GM12878 (cell line): Measurements from ENCODE around the gene BAG3. TPM values are rescaled to one million over a fixed set of nuclear protein-coding genes. Genes with fewer than 3 reads are reported as not detected.
A peak's percentile ranks its signal among the peaks of the same experiment; 100 is the strongest.

Experiments used
- ATAC-seq: fragments of 200-7000 bp; cut with Tn5 transposase; 3 replicates; pipeline ENCODE4 v1.9.1; 2020; ENCODE audit warnings: mild to moderate bottlenecking, moderate library complexity
- BruUV-seq: library from RNA; stranded (reverse); fragments of 400-500 nt; replicated peaks from 2 replicates; lab custom pipeline; 2021; lab: Mats Ljungman, UMichigan
- CTCF ChIA-PET: fragments of 300-600 bp; sonication (Branson Sonifier 250); formaldehyde crosslinking; extraction: SDS; loops from one replicate; lab custom pipeline; 2021; ENCODE audit warnings: inconsistent platforms; lab: Yijun Ruan, JAX
- POLR2A ChIA-PET: fragments of 350-600 bp; formaldehyde crosslinking; extraction: SDS; loops from one replicate; lab custom pipeline; 2021; ENCODE audit warnings: inconsistent platforms; lab: Charles Lee
- RAD21 ChIA-PET: fragments of 300-600 bp; sonication (Branson Sonifier 250); formaldehyde crosslinking; loops from one replicate; lab custom pipeline; 2023; ENCODE audit warnings: antibody characterized with exemption; ENCODE audit not compliant: unreplicated experiment; lab: Charles Lee
- SMC1A ChIA-PET: fragments of 300-600 bp; sonication (Branson Sonifier 250); formaldehyde crosslinking; loops from one replicate; lab custom pipeline; 2023; ENCODE audit not compliant: unreplicated experiment, uncharacterized antibody; lab: Charles Lee
- DNase-seq: peaks from one replicate; pipeline ENCODE4 v3.0.0-alpha.2; 2011; ENCODE audit warnings: low read depth, low spot score
- FAIRE-seq: peaks from 3 replicates; lab custom pipeline; 2011; peaks lifted over from hg19 to GRCh38; lab: Jason Lieb, UNC
- H2AFZ ChIP-seq: 2 replicates; pipeline ENCODE4 v1.6.0; 2011; ENCODE audit warnings: low read depth, low read length, control low read depth; ENCODE audit not compliant: control insufficient read depth
- H3K27ac ChIP-seq: 2 replicates; pipeline ENCODE4 v1.5.1; 2011; ENCODE audit warnings: control low read depth; ENCODE audit not compliant: control insufficient read depth, insufficient read depth
- H3K27me3 ChIP-seq, 2 experiments: replicated peaks in 1 of 2; 2 replicates each; pipeline versions ENCODE4 v1.6.0 to v1.6.1; 2011; ENCODE audit warnings: low read length in 1 of 2; ENCODE audit not compliant: control insufficient read depth in 2 of 2, insufficient read depth in 2 of 2
- H3K36me3 ChIP-seq, 2 experiments: 2 replicates each; pipeline ENCODE4 v1.5.1; 2011; ENCODE audit warnings: low read length in 1 of 2; ENCODE audit not compliant: control insufficient read depth in 2 of 2, insufficient read depth in 2 of 2
- H3K4me1 ChIP-seq: 2 replicates; pipeline ENCODE4 v1.6.1; 2011; ENCODE audit warnings: mild to moderate bottlenecking, low read length, moderate library complexity, mixed read lengths; ENCODE audit not compliant: control insufficient read depth, insufficient read depth
- H3K4me2 ChIP-seq: 2 replicates; pipeline ENCODE4 v1.6.0; 2011; ENCODE audit warnings: control low read depth; ENCODE audit not compliant: control insufficient read depth, insufficient read depth
- H3K4me3 ChIP-seq: fragments of 200-600 bp; sonication (generic); 2 replicates; pipeline ENCODE4 v1.5.1; 2016
- H3K79me2 ChIP-seq: 2 replicates; pipeline ENCODE4 v1.6.0; 2011; ENCODE audit warnings: low read length; ENCODE audit not compliant: control insufficient read depth, insufficient read depth
- H3K9ac ChIP-seq: 2 replicates; pipeline ENCODE4 v1.8.0; 2011; ENCODE audit warnings: low read length, control low read depth, mixed read lengths; ENCODE audit not compliant: control insufficient read depth, insufficient read depth
- H3K9me3 ChIP-seq: replicated peaks from 3 replicates; pipeline ENCODE4 v1.5.1; 2011; ENCODE audit warnings: mild to moderate bottlenecking, low read length; ENCODE audit not compliant: control insufficient read depth, insufficient read depth
- H4K20me1 ChIP-seq: 2 replicates; pipeline ENCODE4 v1.6.0; 2011; ENCODE audit not compliant: control insufficient read depth, insufficient read depth
- ATF3 ChIP-seq: IDR thresholded peaks from 2 replicates; pipeline ENCODE4 v1.6.1; 2011; ENCODE audit warnings: low read depth, mild to moderate bottlenecking, low read length, moderate library complexity, borderline replicate concordance; ENCODE audit errors: extremely low read depth
- ATF7 ChIP-seq: fragments of 450-650 bp; IDR thresholded peaks from 2 replicates; pipeline ENCODE4 v1.6.1; 2016; ENCODE audit warnings: low read depth, mild to moderate bottlenecking
- CTCF ChIP-seq, 3 experiments: IDR thresholded peaks in 2 of 3; conservative IDR thresholded peaks in 1 of 3; 2 replicates each; pipeline ENCODE4 v1.5.1; 2011; ENCODE audit warnings: low read depth in 3 of 3, low read length in 3 of 3, mild to moderate bottlenecking in 3 of 3, control low read depth in 2 of 3, moderate library complexity in 2 of 3, inconsistent platforms in 1 of 3, mixed read lengths in 1 of 3; ENCODE audit not compliant: control insufficient read depth in 2 of 3, insufficient read depth in 1 of 3; ENCODE audit errors: extremely low read depth in 1 of 3
- ESRRA ChIP-seq: IDR thresholded peaks from 2 replicates; pipeline ENCODE4 v1.6.1; 2012; ENCODE audit warnings: mild to moderate bottlenecking, low read length, improper control_type of control experiment
- IKZF1 ChIP-seq: fragments of 450-650 bp; conservative IDR thresholded peaks from 2 replicates; pipeline ENCODE4 v1.6.1; 2017; ENCODE audit warnings: antibody characterized with exemption, mild to moderate bottlenecking
- IKZF2 ChIP-seq, 2 experiments: fragments of 450-650 bp; IDR thresholded peaks; 2 replicates each; pipeline ENCODE4 v1.6.1; 2017; ENCODE audit warnings: mild to moderate bottlenecking in 2 of 2, moderate library complexity in 2 of 2
- JUND ChIP-seq: IDR thresholded peaks from 2 replicates; pipeline ENCODE4 v1.6.1; 2012; ENCODE audit warnings: low read depth, mild to moderate bottlenecking, low read length, improper control_type of control experiment, moderate library complexity
- LARP7 ChIP-seq: fragments of 450-650 bp; IDR thresholded peaks from 2 replicates; pipeline ENCODE4 v1.6.1; 2017; ENCODE audit warnings: mild to moderate bottlenecking
- MLLT1 ChIP-seq: fragments of 450-650 bp; IDR thresholded peaks from 2 replicates; pipeline ENCODE4 v1.6.1; 2016; ENCODE audit warnings: mild to moderate bottlenecking
- PML ChIP-seq: IDR thresholded peaks from 2 replicates; pipeline ENCODE4 v1.6.1; 2012; ENCODE audit warnings: low read length, inconsistent platforms
- POU2F2 ChIP-seq: IDR thresholded peaks from 3 replicates; pipeline ENCODE4 v1.6.1; 2011; ENCODE audit warnings: low read depth, mild to moderate bottlenecking, low read length, borderline replicate concordance
- RAD21 ChIP-seq: IDR thresholded peaks from 2 replicates; pipeline ENCODE4 v1.6.1; 2011; ENCODE audit warnings: mild to moderate bottlenecking, low read depth, low read length, moderate library complexity; ENCODE audit not compliant: insufficient read depth
- SMC3 ChIP-seq: IDR thresholded peaks from 2 replicates; pipeline ENCODE4 v1.6.1; 2011; ENCODE audit warnings: low read length, improper control_type of control experiment, borderline replicate concordance
- SPI1 ChIP-seq: IDR thresholded peaks from 2 replicates; pipeline ENCODE4 v1.6.1; 2011; ENCODE audit warnings: low read depth, mild to moderate bottlenecking, low read length, moderate library complexity, borderline replicate concordance; ENCODE audit not compliant: insufficient read depth
- SUZ12 ChIP-seq: fragments of 200-600 bp; sonication (generic); IDR thresholded peaks from one replicate; pipeline ENCODE4 v1.6.1; 2018; ENCODE audit warnings: antibody characterized with exemption, mild to moderate bottlenecking; ENCODE audit not compliant: unreplicated experiment
- ZNF207 ChIP-seq: fragments of 450-650 bp; IDR thresholded peaks from 2 replicates; pipeline ENCODE4 v1.6.1; 2014; ENCODE audit warnings: antibody characterized with exemption, mild to moderate bottlenecking, borderline replicate concordance
- ZNF274 ChIP-seq: IDR thresholded peaks from one replicate; pipeline ENCODE4 v1.8.0; 2011; ENCODE audit not compliant: insufficient read length, insufficient read depth
- WGBS: methylation state at CpG from one replicate; pipeline ENCODE4 v1.1.6; 2016; ENCODE audit warnings: low lambda C conversion rate; ENCODE audit not compliant: insufficient replicate concordance, insufficient coverage; ENCODE audit errors: missing lambda C conversion rate; 5-methylcytosine and 5-hydroxymethylcytosine counted together
- in situ Hi-C: fragments of 300-500 bp; cut with MboI; formaldehyde crosslinking; loops from 9 replicates; pipeline ENCODE4 v1.14.3; 2018; ENCODE audit warnings: mixed read lengths
- intact Hi-C: fragments of 100-400 bp; cut with micrococcal nuclease; formaldehyde crosslinking; loops from one replicate; pipeline ENCODE4 v1.14.2; 2022; ENCODE audit not compliant: unreplicated experiment
- polyA plus RNA-seq, 11 experiments: library from polyadenylated mRNA; depleted of rRNA in 4 of 11; unstranded in 6 of 11; stranded (reverse) in 5 of 11; fragments of >200 nt; fragmentation: Nextera tagmentation in 4 of 11; fragmentation: Illumina TruSeq in 1 of 11; extraction: Ambion mirVana in 4 of 11; extraction: Trizol in 1 of 11; gene quantifications; 1 replicate in 1 of 11; 2 replicates in 10 of 11; pipeline versions ENCODE4 v1.2.1 to v1.2.3, GENCODE V29; 2011 to 2016; ENCODE audit warnings: inconsistent platforms in 2 of 11, missing spikeins in 2 of 11, low read depth in 1 of 11
- total RNA-seq, 4 experiments: library from RNA; depleted of rRNA in 3 of 4; stranded (reverse); fragments of >200 nt in 3 of 4; fragmentation: Illumina TruSeq in 1 of 4; extraction: Trizol in 1 of 4; gene quantifications; 2 replicates each; pipeline versions ENCODE4 v1.2.1 to v1.2.3, GENCODE V29; 2013 to 2021

BAG3 gene
- total and polyA plus RNA-seq, 10 of the 15 experiments (the other 5 are each of a cell fraction or from before 2014, with no cell fraction given), result 0.71 to 14.1 (median 4.3) TPM

- TF ChIP-seq SUZ12 (no peak), PML (no peak)
Measured at GRCh38 chr10:119680650-119681081, 29.5 kb downstream of the BAG3 start (continued).

- no peak overlapping the region for H3K9ac ChIP-seq
- 30% methylated on average over 24 of the region's 24 CpGs for WGBS
- intact Hi-C loops (loop anchor here (1.0 to 5.0 kb wide), 5 partner anchors 18 to 651 kb away; no protein-coding TSS in a partner anchor), in situ Hi-C loops (loop anchor here (10.0 kb wide), 1 partner anchor 648 kb away; no protein-coding TSS in a partner anchor)
- H3K4me2 ChIP-seq, result 0 out of 2 replicates have a peak overlapping the region, but pooled peaks have one; percentile 10
- H3K79me2 ChIP-seq, result no peaks in the 10 kb centered on the region
- no TSS peak for BruUV-seq
- no peaks in the 10 kb centered on the region for H3K36me3 ChIP-seq
- H3K9me3 ChIP-seq, result no peaks in the 10 kb centered on the region
- H3K4me3 ChIP-seq, result no peak overlapping the region
- no peaks in the 10 kb centered on the region for H3K4me1 ChIP-seq
- DNase-seq (no peak), FAIRE-seq (no peak), ATAC-seq (peak; percentile 87)
- H2AFZ ChIP-seq, result no peak overlapping the region; the same call in 1 of the 2 replicates
- ChIA-PET POLR2A (interaction anchor here (0.6 to 3.0 kb wide), 10 partner anchors 18 to 1062 kb away, joined by 3 to 19 read pairs (median 4); partner anchors contain the start of gene INPP5F), SMC1A (interaction anchor here (0.7 to 10.6 kb wide), 52 partner anchors 7 to 650 kb away, joined by 3 to 211 read pairs (median 6); partner anchors contain the start of genes BAG3, INPP5F and MCMBP), RAD21 (interaction anchor here (0.6 to 7.3 kb wide), 31 partner anchors 11 to 651 kb away, joined by 3 to 144 read pairs (median 5); partner anchors contain the start of genes INPP5F and MCMBP), CTCF (interaction anchor here (0.6 to 9.4 kb wide), 70 partner anchors 8 to 651 kb away, joined by 3 to 276 read pairs (median 6); partner anchors contain the start of genes INPP5F, MCMBP and RGS10)
- H3K27ac ChIP-seq, result no peak overlapping the region
- H3K27me3 ChIP-seq, result no peaks in the 10 kb centered on the region
- no peaks in the 10 kb centered on the region for H4K20me1 ChIP-seq
- 0 out of 2 replicates have a peak, but pooled peaks have one; percentile 16 for TF ChIP-seq ATF7
- peak; percentile 31; the same call in 1 of the 2 replicates for TF ChIP-seq IKZF1
- TF ChIP-seq ZNF274, result no peak
- no peak for TF ChIP-seq POU2F2
- 0 out of 2 replicates have a peak, but pooled peaks have one; percentile 38 for TF ChIP-seq ZNF207
- peak; percentile 24 to 40; a peak in 1 of 4 replicates for TF ChIP-seq IKZF2 (IDR thresholded peaks at IDR 0.05)
- peak; percentile 96 for TF ChIP-seq RAD21
- TF ChIP-seq SMC3, result peak; percentile 84
- peak; percentile 12; the same call in 1 of the 2 replicates for TF ChIP-seq SPI1
- no peak for TF ChIP-seq ATF3
- TF ChIP-seq CTCF (IDR thresholded peaks at IDR 0.05 in 2 of 3, conservative IDR thresholded peaks at IDR 0.05 in 1 of 3; ENCODE audit: control insufficient read depth in 2 of 3, extremely low read depth in 1 of 3, insufficient read depth in 1 of 3, low read depth in 3 of 3, low read length in 3 of 3), result peak; percentile 84 to 92 (median 86)
- TF ChIP-seq MLLT1, result peak; percentile 59; the same call in 1 of the 2 replicates
- no peak for TF ChIP-seq LARP7
- TF ChIP-seq ESRRA, result no peak
- no peak for TF ChIP-seq JUND
Measured at GRCh38 chr10:119686465-119687191, 35.4 kb downstream of the BAG3 start.
